22Rv1 (cell line): ENCODE measurements around the gene ARMC2.

Experiments
- H3K27ac ChIP-seq: fragments of 450-650 bp; 2 replicates; pipeline ENCODE4 v1.5.1; 2017
- ZFX ChIP-seq: fragments of 450-650 bp; IDR thresholded peaks from 2 replicates; pipeline ENCODE4 v1.6.1; 2017; ENCODE audit warnings: antibody characterized with exemption, borderline replicate concordance
- TF ChIP-seq, protein P1 (sequence below): fragments of 450-650 bp; IDR thresholded peaks from 2 replicates; pipeline ENCODE4 v1.5.1; 2017; ENCODE audit warnings: mild to moderate bottlenecking

Gene ARMC2

DNA sequence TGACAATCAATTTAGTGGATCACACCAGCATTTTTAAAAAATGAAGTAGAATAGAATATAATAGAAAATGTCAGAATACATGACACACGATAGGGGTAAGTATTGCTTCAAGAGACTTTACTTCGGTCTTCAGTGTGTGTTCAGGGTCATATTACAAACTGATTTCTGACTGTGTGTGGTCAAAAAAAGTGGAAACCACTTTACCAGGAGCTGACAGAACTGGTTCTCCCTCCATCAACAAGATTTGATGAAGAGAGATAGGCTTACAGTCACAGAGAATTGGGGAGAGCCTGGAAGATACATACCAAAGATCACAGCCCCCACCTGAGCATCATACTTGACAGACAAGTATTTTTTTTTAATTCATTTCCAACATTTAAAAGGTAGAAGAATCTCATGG lies 21.7 kb downstream of the ARMC2 start:
- TF ChIP-seq, protein P1, sequence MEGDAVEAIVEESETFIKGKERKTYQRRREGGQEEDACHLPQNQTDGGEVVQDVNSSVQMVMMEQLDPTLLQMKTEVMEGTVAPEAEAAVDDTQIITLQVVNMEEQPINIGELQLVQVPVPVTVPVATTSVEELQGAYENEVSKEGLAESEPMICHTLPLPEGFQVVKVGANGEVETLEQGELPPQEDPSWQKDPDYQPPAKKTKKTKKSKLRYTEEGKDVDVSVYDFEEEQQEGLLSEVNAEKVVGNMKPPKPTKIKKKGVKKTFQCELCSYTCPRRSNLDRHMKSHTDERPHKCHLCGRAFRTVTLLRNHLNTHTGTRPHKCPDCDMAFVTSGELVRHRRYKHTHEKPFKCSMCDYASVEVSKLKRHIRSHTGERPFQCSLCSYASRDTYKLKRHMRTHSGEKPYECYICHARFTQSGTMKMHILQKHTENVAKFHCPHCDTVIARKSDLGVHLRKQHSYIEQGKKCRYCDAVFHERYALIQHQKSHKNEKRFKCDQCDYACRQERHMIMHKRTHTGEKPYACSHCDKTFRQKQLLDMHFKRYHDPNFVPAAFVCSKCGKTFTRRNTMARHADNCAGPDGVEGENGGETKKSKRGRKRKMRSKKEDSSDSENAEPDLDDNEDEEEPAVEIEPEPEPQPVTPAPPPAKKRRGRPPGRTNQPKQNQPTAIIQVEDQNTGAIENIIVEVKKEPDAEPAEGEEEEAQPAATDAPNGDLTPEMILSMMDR, result no peak
- TF ChIP-seq ZFX, result no peak
- no peak overlapping the region for H3K27ac ChIP-seq

DNA sequence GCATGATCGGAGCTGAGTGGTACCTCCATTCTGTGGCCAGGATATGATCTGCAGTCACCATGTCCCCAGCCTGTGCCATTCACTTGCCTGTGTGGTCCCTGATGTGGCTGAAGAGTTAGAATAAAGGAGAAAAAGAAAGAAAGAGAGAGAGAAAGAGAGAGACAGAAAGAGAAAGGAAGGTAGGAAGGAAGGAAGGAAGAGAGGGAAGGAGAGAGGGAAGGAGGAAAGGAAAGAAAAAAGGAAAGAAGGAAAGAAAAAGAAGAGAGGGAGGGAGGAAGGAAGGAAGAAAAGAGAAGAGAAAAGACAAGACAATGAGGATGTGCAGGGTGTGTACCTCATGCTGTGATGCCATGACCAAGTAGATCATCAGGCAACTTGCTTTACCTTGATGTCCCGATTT lies 22.1 kb downstream of the ARMC2 start:
- H3K27ac ChIP-seq, result no peak overlapping the region
- TF ChIP-seq ZFX, result no peak
- TF ChIP-seq, protein P1, result no peak

DNA sequence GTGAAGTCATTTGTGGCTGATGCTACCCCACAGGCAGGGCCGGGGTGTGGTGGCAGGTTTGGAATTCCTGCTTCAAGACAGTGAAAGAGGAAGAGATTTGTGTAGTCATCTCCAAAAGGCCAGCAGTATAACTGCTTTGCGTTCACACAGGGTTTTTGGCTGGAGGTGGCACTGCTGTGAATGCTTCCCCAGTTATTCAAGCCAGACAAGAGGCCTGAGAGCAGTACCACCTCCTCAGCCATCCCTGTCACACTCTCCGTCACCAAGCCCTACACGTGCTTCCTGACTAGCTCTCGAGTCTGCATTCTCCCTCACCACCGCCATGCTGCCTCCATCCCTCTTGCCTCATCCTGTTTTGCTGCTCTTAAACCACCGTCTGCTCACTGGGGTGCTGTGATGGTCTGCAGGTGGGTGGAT lies 23.9 kb downstream of the ARMC2 start:
- H3K27ac ChIP-seq, result no peak overlapping the region
- TF ChIP-seq ZFX, result no peak

DNA sequence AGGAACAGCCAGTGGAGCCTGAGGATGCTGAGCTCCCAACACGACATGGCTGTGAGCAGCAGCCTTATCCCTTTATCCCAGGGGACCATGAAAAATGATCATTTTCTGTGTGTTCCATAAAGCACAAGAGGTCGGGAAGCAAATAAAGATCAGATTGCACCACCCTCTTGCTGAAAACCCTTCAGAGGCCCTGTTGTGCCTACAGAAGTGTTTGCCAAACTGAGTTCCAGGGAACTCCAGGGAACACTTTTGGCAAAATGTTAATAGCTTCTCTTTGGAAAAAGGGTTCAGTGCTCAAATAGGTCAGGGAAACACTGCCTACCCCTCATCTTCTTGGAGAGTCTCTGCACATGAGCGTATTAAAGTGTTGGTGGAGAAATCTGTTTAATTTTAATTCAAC lies 24.4 kb downstream of the ARMC2 start:
- TF ChIP-seq, protein P1, result no peak
- H3K27ac ChIP-seq, result no peak overlapping the region

DNA sequence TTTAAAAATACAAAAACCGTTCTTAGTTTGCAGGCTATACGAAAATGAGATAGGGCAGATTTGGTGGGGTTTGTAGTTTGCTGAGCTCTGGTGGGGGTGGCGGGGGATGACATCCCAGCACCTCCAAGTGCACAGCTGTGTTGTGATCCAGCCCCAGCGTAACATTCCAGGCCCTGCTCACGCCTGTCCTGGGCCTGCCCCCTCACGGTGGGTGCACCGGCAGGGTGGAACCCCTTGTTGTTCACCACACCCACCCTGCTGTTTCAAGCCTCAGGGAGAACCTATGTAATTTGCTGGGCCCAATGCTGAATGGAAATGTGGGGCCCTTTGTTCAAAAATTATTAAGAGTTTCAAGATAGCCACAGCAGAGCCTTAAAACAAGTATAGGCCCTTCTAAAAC lies 25.0 kb downstream of the ARMC2 start:
- TF ChIP-seq, protein P1, result no peak
- TF ChIP-seq ZFX, result no peak
- no peak overlapping the region for H3K27ac ChIP-seq

DNA sequence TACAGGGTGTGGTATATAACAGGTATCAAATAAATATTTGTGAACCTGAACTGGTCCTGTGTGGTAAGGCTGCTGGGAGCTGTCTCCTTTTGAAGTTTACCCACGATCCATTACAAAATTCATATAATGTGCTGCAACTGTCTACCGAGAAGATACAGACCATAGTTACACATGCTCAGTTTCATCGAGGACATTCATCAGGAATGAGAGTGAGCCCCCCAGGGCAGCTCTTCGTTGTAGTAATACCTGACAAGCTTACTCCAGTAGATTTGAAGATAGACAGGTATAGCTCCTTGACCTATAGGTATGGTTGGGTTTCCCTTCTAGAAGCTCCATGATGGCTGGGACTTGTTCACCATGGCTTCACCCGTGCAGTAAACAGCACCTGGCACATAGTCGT lies 25.7 kb downstream of the ARMC2 start:
- TF ChIP-seq, protein P1, result no peak
- TF ChIP-seq ZFX, result no peak
- H3K27ac ChIP-seq, result no peak overlapping the region

DNA sequence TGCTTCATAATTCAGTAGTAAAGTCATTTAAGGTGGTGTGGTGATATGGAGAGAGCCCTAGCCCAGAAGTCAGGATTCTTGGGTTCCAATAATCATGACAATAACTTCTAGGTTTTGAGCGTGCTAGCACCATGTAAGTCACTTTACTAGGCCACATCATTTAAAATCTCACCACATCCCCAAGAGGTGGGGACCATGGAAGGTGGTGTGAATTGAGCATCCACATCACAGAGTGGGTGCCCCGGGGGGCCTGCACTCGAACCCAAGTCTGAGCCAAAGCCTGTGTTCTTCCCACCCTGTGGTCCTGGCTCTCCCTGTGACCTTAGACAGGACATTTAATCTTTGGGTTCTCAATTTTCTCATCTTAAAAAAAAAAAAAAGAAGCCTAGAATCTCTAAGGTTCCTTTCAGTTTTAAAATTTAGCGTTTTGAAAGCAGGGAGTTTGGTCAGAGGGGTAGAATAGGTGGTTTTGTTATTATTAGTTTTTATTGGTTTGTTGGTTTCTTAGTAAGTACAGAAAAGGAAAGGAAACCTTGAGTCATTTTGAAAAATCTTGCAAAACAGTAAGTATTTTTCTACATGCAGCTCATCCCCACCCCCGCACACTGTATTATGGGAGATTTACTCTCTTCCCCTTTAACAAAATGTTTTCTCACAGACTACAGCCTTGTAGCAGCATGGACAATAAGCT lies 26.4 kb downstream of the ARMC2 start:
- no peak overlapping the region for H3K27ac ChIP-seq
- TF ChIP-seq, protein P1, result no peak
- TF ChIP-seq ZFX, result no peak

DNA sequence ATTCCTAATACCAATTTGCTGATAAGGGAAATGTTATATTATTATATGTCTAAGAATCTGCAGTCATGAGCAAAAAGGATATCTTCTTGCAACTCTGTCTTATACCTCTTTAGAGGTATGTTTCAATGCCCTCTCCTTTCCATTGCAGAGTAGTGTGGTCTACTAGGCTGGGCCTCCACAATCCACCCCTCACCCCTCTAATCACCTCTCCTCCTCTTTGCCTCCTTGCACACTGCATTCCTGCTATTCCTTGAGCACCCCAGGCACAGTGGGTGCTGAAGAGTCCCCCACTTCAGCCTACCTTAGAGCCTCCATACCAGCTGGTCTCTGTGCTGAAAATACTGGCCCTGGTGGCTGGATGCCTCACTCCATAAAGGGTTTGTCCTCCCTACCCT lies 26.9 kb downstream of the ARMC2 start:
- H3K27ac ChIP-seq, result no peak overlapping the region

More for the DNA sequence above, 26.9 kb downstream of the ARMC2 start:
- no peak for TF ChIP-seq ZFX
- TF ChIP-seq, protein P1, result no peak
